ENCODE measurements around the gene XXYLT1.

- no peak for TF ChIP-seq CTCF (IDR thresholded peaks at IDR 0.05)
- no peak for TF ChIP-seq POLR2A (IDR thresholded peaks at IDR 0.05)
Observed at GRCh38 chr3:195061756-195062655, 209.0 kb downstream of the XXYLT1 start.
